MM.1S (cell line): ENCODE results near the gene SETBP1.

Experiments used
- DNase-seq: peaks from one replicate; pipeline ENCODE4 v3.0.0-alpha.2; 2015
- H2AFZ ChIP-seq: fragments of 300-600 bp; sonication (generic); 2 replicates; pipeline ENCODE4 v1.6.0; 2016; ENCODE audit warnings: antibody characterized with exemption, low read length
- H3F3A ChIP-seq: fragments of 300-600 bp; sonication (generic); 2 replicates; pipeline ENCODE4 v1.6.1; 2016; ENCODE audit warnings: mild to moderate bottlenecking, antibody characterized with exemption, low read length, moderate library complexity, mixed read lengths; ENCODE audit not compliant: insufficient read depth
- H3K27ac ChIP-seq: fragments of 300-600 bp; sonication (generic); 2 replicates; pipeline ENCODE4 v1.5.1; 2016; ENCODE audit warnings: mild to moderate bottlenecking, low read length
- H3K27me3 ChIP-seq: fragments of 300-600 bp; sonication (generic); replicated peaks from 2 replicates; pipeline ENCODE4 v1.6.0; 2016; ENCODE audit warnings: low read length; ENCODE audit not compliant: insufficient read depth
- H3K36me3 ChIP-seq: fragments of 300-600 bp; sonication (generic); replicated peaks from 2 replicates; pipeline ENCODE4 v1.6.1; 2016; ENCODE audit warnings: mild to moderate bottlenecking, low read length, mixed read lengths; ENCODE audit not compliant: insufficient read depth
- H3K4me1 ChIP-seq: fragments of 300-600 bp; sonication (generic); 2 replicates; pipeline ENCODE4 v1.6.1; 2016; ENCODE audit warnings: low read length, mixed read lengths
- H3K4me2 ChIP-seq: fragments of 300-600 bp; sonication (generic); 2 replicates; pipeline ENCODE4 v1.6.0; 2016; ENCODE audit warnings: low read depth, low read length
- H3K4me3 ChIP-seq: fragments of 300-600 bp; sonication (generic); 2 replicates; pipeline ENCODE4 v1.5.1; 2016; ENCODE audit warnings: low read length, mixed read lengths
- H3K79me2 ChIP-seq: fragments of 300-600 bp; sonication (generic); 2 replicates; pipeline ENCODE4 v1.6.1; 2016; ENCODE audit warnings: mixed run types, low read length, mixed read lengths
- H3K9ac ChIP-seq: fragments of 300-600 bp; sonication (generic); 2 replicates; pipeline ENCODE4 v1.6.1; 2016; ENCODE audit warnings: low read length, mixed read lengths
- H3K9me2 ChIP-seq: fragments of 300-600 bp; sonication (generic); replicated peaks from 2 replicates; pipeline ENCODE4 v1.6.1; 2016; ENCODE audit warnings: mild to moderate bottlenecking, low read length, mixed read lengths; ENCODE audit not compliant: insufficient read depth
- H3K9me3 ChIP-seq: fragments of 300-600 bp; sonication (generic); replicated peaks from 2 replicates; pipeline ENCODE4 v1.6.1; 2016; ENCODE audit warnings: mild to moderate bottlenecking, low read length, mixed read lengths; ENCODE audit not compliant: insufficient read depth
- H4K20me1 ChIP-seq: fragments of 300-600 bp; sonication (generic); 2 replicates; pipeline ENCODE4 v1.6.1; 2016; ENCODE audit warnings: mild to moderate bottlenecking, low read length, moderate library complexity, mixed read lengths; ENCODE audit not compliant: insufficient read depth
- EZH2 ChIP-seq: fragments of 300-600 bp; sonication (generic); optimal IDR thresholded peaks from 2 replicates; pipeline ENCODE3; 2017; ENCODE audit warnings: low read depth, mild to moderate bottlenecking, antibody characterized with exemption, low read length, mixed read lengths
- EZH2phosphoT487 ChIP-seq: fragments of 300-600 bp; sonication (generic); IDR thresholded peaks from 2 replicates; pipeline ENCODE4 v1.6.1; 2018; ENCODE audit warnings: antibody characterized with exemption, low read length
- TF ChIP-seq, protein P1 (sequence below): fragments of 300-600 bp; sonication (generic); IDR thresholded peaks from 2 replicates; pipeline ENCODE4 v1.5.1; 2016; ENCODE audit warnings: antibody characterized with exemption, low read length, mixed read lengths

Gene SETBP1

DNA sequence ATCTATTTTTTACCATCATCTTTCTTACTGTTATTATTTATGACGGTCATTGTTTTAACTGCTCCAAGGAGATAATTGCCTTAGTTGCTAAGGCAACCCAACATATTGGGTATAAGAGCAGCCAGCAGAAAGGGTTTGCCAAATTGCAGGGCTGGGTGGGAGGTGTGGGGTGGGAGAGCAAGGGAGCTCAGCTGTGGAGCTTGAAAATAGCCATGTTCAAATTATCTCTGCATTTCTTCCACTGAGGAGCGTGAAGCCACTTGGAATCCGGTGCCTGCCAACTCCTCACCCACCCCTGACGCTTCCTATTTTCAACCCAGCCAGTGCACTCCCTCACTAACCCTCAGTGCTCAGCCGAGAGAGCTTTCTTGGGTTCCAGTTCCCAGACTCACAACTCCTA lies 60.8 kb downstream of the SETBP1 start:
- Histone ChIP-seq H3K9me3 (no peaks in the 10 kb centered on the region), H3K4me3 (no peak overlapping the region), H3K4me2 (no peak overlapping the region), H3F3A (no peaks in the 10 kb centered on the region), H3K9ac (no peak overlapping the region), H3K9me2 (no peaks in the 10 kb centered on the region), H4K20me1 (no peaks in the 10 kb centered on the region), H2AFZ (no peak overlapping the region), H3K27me3 (no peaks in the 10 kb centered on the region), H3K27ac (no peak overlapping the region), H3K36me3 (no peaks in the 10 kb centered on the region; the same call in 1 of the 2 replicates), H3K4me1 (peaks cover 18% of the 10 kb centered on the region; the same call in 1 of the 2 replicates), H3K79me2 (peaks cover 96% of the 10 kb centered on the region)
- TF ChIP-seq EZH2phosphoT487 (no peak), EZH2 (no peak)
- TF ChIP-seq, protein P1, sequence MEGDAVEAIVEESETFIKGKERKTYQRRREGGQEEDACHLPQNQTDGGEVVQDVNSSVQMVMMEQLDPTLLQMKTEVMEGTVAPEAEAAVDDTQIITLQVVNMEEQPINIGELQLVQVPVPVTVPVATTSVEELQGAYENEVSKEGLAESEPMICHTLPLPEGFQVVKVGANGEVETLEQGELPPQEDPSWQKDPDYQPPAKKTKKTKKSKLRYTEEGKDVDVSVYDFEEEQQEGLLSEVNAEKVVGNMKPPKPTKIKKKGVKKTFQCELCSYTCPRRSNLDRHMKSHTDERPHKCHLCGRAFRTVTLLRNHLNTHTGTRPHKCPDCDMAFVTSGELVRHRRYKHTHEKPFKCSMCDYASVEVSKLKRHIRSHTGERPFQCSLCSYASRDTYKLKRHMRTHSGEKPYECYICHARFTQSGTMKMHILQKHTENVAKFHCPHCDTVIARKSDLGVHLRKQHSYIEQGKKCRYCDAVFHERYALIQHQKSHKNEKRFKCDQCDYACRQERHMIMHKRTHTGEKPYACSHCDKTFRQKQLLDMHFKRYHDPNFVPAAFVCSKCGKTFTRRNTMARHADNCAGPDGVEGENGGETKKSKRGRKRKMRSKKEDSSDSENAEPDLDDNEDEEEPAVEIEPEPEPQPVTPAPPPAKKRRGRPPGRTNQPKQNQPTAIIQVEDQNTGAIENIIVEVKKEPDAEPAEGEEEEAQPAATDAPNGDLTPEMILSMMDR = no peak
- no peak for DNase-seq

DNA sequence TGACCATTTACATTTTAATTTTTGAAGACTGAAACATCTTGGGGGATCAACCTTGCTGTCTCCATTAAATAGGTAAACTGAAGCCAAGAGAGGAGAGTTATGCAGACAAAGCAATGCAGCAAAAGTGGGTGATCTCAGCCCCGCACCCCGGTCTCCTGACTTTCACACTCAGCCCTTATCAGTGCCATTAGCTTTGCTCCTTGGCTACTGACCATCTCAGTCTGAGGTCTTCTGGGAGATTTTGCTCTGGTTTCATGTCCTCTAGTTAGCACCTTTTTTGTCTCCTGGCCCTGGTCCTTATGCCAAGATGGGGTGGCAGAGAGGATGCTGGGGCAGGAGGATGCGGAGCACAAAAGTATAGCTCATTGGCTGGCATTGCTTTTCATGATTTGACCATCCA lies 61.4 kb downstream of the SETBP1 start:
- DNase-seq = no peak
- Histone ChIP-seq H3F3A (no peaks in the 10 kb centered on the region), H3K4me2 (no peak overlapping the region), H3K27me3 (no peaks in the 10 kb centered on the region), H3K36me3 (no peaks in the 10 kb centered on the region; the same call in 1 of the 2 replicates), H3K4me1 (peaks cover 23% of the 10 kb centered on the region; the same call in 1 of the 2 replicates), H3K79me2 (peaks cover 96% of the 10 kb centered on the region), H3K9me3 (no peaks in the 10 kb centered on the region), H3K9ac (no peak overlapping the region), H3K4me3 (no peak overlapping the region), H3K9me2 (no peaks in the 10 kb centered on the region), H2AFZ (no peak overlapping the region), H4K20me1 (no peaks in the 10 kb centered on the region), H3K27ac (no peak overlapping the region)
- TF ChIP-seq EZH2phosphoT487 (no peak), EZH2 (no peak)
- TF ChIP-seq, protein P1 = no peak

DNA sequence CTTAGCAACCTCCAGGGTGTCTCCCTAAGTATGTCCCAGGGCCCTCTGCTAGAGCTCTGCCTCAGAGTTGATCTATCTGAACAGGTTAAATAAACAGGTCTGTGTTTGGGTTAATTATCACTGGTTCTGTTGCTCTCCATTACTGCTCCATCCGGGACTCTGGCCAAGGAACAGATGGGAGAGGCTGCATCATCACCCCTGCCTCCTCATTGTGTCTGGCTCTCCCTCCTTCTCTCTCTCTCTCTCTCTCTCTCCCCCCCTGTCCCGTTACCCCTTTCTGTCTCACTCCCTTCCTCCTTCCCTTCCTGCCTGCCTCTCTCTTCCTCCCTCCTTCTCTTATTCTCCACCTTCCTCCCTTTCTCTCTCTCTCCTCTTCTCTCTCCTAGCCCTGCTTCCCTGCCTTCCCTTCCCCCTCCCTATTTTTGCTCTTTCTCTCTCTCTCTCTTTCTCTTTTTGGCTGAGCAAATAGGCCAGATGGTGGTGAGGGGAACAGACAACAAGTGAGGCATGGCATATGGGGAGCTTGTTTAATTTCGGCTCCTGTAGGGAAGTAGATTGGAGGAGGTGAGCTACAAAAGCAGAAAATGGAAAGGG lies 62.1 kb downstream of the SETBP1 start:
- Histone ChIP-seq H3K4me3 (no peak overlapping the region), H3K4me1 (peaks cover 23% of the 10 kb centered on the region; the same call in 1 of the 2 replicates), H3K36me3 (no peaks in the 10 kb centered on the region; the same call in 1 of the 2 replicates), H3K27me3 (no peaks in the 10 kb centered on the region), H2AFZ (no peak overlapping the region), H3K27ac (no peak overlapping the region), H3K9me2 (no peaks in the 10 kb centered on the region), H3K4me2 (no peak overlapping the region), H3K9me3 (no peaks in the 10 kb centered on the region), H4K20me1 (no peaks in the 10 kb centered on the region), H3F3A (no peaks in the 10 kb centered on the region), H3K9ac (no peak overlapping the region), H3K79me2 (peaks cover 96% of the 10 kb centered on the region)
- no peak for DNase-seq
- TF ChIP-seq, protein P1 = no peak
- no peak for TF ChIP-seq EZH2
- TF ChIP-seq EZH2phosphoT487 = no peak
